DND-41 (cell line): ENCODE results near the gene SH2D6.

ENCODE experiments used
- ATAC-seq: fragments of 200-7000 bp; cut with Tn5 transposase; 3 replicates; pipeline ENCODE4 v1.9.1; 2021; ENCODE audit warnings: low read depth; ENCODE audit not compliant: insufficient read depth
- DNase-seq: peaks from one replicate; pipeline ENCODE4 v3.0.0-alpha.2; 2020
- H2AFZ ChIP-seq: 2 replicates; pipeline ENCODE4 v1.6.0; 2012; ENCODE audit warnings: low read depth, low read length
- H3K27ac ChIP-seq: 2 replicates; pipeline ENCODE4 v1.5.1; 2012; ENCODE audit warnings: low read length, inconsistent platforms
- H3K27me3 ChIP-seq: fragments of 200-600 bp; sonication (generic); 2 replicates; pipeline ENCODE4 v1.6.0; 2012; ENCODE audit warnings: low read length, mild to moderate bottlenecking, inconsistent platforms; ENCODE audit not compliant: insufficient read depth, poor library complexity
- H3K36me3 ChIP-seq: 2 replicates; pipeline ENCODE4 v1.5.1; 2012; ENCODE audit warnings: low read length, inconsistent platforms; ENCODE audit not compliant: insufficient read depth
- H3K4me1 ChIP-seq: 2 replicates; pipeline ENCODE4 v1.5.1; 2012; ENCODE audit warnings: mild to moderate bottlenecking, low read length; ENCODE audit not compliant: insufficient read depth
- H3K4me2 ChIP-seq: 2 replicates; pipeline ENCODE4 v1.6.0; 2012; ENCODE audit warnings: mild to moderate bottlenecking, moderate library complexity, low read length, inconsistent platforms; ENCODE audit not compliant: insufficient read depth
- H3K4me3 ChIP-seq, 2 experiments: fragments of 200-600 bp in 1 of 2; shearing (Covaris generic) in 1 of 2; 2 replicates each; pipeline ENCODE4 v1.5.1; 2012 to 2016; ENCODE audit warnings: inconsistent platforms in 2 of 2, low read length in 2 of 2, mild to moderate bottlenecking in 2 of 2, low read depth in 1 of 2, moderate library complexity in 1 of 2
- H3K79me2 ChIP-seq: 2 replicates; pipeline ENCODE4 v1.6.0; 2012; ENCODE audit warnings: low read length, inconsistent platforms; ENCODE audit not compliant: insufficient read depth
- H3K9ac ChIP-seq: 2 replicates; pipeline ENCODE4 v1.6.0; 2012; ENCODE audit warnings: low read depth, mild to moderate bottlenecking, inconsistent platforms, low read length, moderate library complexity
- H3K9me3 ChIP-seq: 2 replicates; pipeline ENCODE4 v1.5.1; 2012; ENCODE audit warnings: low read length, moderate library complexity, mild to moderate bottlenecking, inconsistent platforms; ENCODE audit not compliant: insufficient read depth, severe bottlenecking
- H4K20me1 ChIP-seq: 2 replicates; pipeline ENCODE4 v1.6.0; 2012; ENCODE audit warnings: low read length; ENCODE audit not compliant: insufficient read depth
- EZH2 ChIP-seq: IDR thresholded peaks from 3 replicates; pipeline ENCODE4 v1.6.1; 2012; ENCODE audit warnings: borderline replicate concordance, low read depth, mild to moderate bottlenecking, moderate library complexity, low read length, inconsistent platforms; ENCODE audit not compliant: severe bottlenecking
- TF ChIP-seq, protein P1 (sequence below): IDR thresholded peaks from 2 replicates; pipeline ENCODE4 v1.5.1; 2012; ENCODE audit warnings: borderline replicate concordance, low read length, moderate library complexity, mild to moderate bottlenecking; ENCODE audit not compliant: poor library complexity, severe bottlenecking; ENCODE audit errors: extremely low read depth

The SH2D6 gene

DNA sequence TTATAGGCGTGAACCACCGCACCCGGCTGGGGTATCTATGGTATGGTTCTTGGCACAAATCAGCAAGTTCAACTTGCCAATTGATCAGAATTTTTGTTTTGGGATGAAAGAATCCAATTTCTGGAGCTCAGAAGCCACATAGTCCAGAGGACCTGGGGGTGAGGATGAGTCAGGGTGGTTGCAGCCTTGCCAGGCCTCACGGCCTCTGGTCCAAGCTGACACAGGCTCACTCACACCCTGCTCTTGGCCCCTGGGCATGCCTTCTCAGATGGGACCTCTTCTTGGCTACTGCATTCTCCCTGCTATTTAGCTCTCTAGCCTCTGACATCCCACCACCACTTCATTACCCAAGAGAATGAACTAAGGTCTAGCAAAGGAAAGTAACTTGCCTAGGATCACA is 24.7 kb upstream of the SH2D6 start:
- Histone ChIP-seq H3K36me3 (peaks cover 87% of the 10 kb centered on the region), H3K9me3 (no peaks in the 10 kb centered on the region), H3K27ac (peak overlapping the region; percentile 61), H2AFZ (no peak overlapping the region), H3K4me3 (no peak overlapping the region), H3K79me2 (no peaks in the 10 kb centered on the region), H3K4me2 (no peak overlapping the region), H4K20me1 (no peaks in the 10 kb centered on the region), H3K27me3 (no peaks in the 10 kb centered on the region), H3K9ac (no peak overlapping the region), H3K4me1 (no peaks in the 10 kb centered on the region)
- TF ChIP-seq, protein P1, sequence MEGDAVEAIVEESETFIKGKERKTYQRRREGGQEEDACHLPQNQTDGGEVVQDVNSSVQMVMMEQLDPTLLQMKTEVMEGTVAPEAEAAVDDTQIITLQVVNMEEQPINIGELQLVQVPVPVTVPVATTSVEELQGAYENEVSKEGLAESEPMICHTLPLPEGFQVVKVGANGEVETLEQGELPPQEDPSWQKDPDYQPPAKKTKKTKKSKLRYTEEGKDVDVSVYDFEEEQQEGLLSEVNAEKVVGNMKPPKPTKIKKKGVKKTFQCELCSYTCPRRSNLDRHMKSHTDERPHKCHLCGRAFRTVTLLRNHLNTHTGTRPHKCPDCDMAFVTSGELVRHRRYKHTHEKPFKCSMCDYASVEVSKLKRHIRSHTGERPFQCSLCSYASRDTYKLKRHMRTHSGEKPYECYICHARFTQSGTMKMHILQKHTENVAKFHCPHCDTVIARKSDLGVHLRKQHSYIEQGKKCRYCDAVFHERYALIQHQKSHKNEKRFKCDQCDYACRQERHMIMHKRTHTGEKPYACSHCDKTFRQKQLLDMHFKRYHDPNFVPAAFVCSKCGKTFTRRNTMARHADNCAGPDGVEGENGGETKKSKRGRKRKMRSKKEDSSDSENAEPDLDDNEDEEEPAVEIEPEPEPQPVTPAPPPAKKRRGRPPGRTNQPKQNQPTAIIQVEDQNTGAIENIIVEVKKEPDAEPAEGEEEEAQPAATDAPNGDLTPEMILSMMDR = no peak
- no peak for TF ChIP-seq EZH2
- ATAC-seq = no peak
- DNase-seq = no peak

DNA sequence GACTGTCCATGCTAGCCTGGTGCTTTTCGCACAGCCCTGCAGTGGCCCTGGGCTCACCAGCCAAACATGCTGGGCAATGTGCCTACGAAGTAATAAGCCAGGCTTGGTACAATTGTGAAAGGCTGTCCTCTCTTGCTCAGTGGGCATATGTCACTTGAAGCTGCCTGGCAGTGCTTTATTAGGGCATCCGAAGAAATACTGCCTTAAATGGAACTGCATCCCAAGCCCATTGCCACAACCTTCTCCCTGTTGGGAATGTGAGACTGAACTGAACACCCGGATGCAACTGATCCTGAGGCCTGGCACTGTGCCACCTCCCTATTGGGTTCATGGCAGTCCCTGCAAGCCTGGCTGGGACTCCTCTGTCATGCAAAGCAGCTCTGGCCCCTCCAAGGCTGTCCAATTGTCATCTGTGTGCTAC is 24.2 kb upstream of the SH2D6 start:
- Histone ChIP-seq H2AFZ (no peak overlapping the region), H3K79me2 (no peaks in the 10 kb centered on the region), H3K9me3 (no peaks in the 10 kb centered on the region), H3K36me3 (peaks cover 87% of the 10 kb centered on the region), H3K27ac (peak overlapping the region; percentile 61), H3K4me1 (no peaks in the 10 kb centered on the region), H3K27me3 (no peaks in the 10 kb centered on the region), H3K4me3 (no peak overlapping the region), H4K20me1 (no peaks in the 10 kb centered on the region), H3K4me2 (no peak overlapping the region), H3K9ac (no peak overlapping the region)
- no peak for ATAC-seq
- no peak for DNase-seq
- TF ChIP-seq EZH2 = no peak
- TF ChIP-seq, protein P1 = no peak

DNA sequence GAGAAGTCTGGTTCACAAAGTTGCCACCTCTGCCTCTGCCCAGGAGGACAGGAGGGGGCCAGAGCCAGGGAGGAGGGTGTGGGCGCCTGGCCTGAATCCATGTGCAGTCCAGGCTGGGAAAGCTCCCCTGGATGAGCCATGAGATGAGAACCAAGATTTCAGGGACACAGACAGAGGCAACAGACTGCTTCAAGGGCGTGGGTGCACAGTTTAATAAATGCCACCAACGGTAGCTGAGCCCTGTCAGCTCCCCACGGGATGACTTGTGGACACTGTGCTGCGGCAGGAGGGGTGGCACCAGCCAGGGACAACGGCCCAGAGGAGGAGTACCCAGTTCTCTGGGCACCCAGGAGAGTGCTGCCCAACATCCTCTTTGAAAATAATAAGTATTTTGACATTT is 23.5 kb upstream of the SH2D6 start:
- no peaks in the 10 kb centered on the region for H4K20me1 ChIP-seq
- no peak for ATAC-seq
- H3K9me3 ChIP-seq = no peaks in the 10 kb centered on the region
- H3K27ac ChIP-seq = peak overlapping the region; percentile 46; the same call in 1 of the 2 replicates
- no peak for DNase-seq
- no peak overlapping the region for H3K4me3 ChIP-seq
- H3K27me3 ChIP-seq = no peaks in the 10 kb centered on the region
- TF ChIP-seq EZH2 = no peak
- TF ChIP-seq, protein P1 = no peak
- no peak overlapping the region for H3K4me2 ChIP-seq
- H3K36me3 ChIP-seq = peaks cover 85% of the 10 kb centered on the region
- no peaks in the 10 kb centered on the region for H3K79me2 ChIP-seq
- no peaks in the 10 kb centered on the region for H3K4me1 ChIP-seq
- H3K9ac ChIP-seq = no peak overlapping the region
- no peak overlapping the region for H2AFZ ChIP-seq

DNA sequence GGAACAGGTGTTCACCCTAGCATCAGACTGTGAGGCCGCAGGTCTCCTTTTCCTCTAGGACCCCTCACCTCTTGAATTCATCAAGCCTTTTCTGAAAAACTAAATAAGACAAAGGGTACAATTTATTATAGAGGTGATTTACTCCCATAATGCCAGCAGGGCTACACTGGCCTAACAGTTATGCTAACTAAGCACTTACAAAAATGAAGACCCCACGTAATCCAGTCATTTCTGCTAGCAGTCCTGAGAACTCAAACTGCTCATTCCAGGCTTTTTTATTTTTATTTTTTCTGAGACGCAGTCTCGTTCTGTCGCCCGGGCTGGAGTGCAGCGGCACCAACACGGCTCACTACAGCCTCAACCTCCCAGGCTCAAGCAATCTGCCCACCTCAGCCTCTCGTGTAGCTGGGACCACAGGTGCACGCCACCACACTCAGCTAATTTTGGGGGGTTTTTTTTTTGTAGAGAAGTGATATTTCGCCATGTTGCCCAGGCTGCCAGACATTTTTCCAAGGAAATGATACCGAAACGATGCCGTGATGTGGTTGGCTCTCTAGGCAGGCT is 22.5 kb upstream of the SH2D6 start:
- Histone ChIP-seq H3K9me3 (no peaks in the 10 kb centered on the region), H3K4me2 (no peak overlapping the region), H3K79me2 (peaks cover 4% of the 10 kb centered on the region; the same call in 1 of the 2 replicates), H2AFZ (no peak overlapping the region), H4K20me1 (no peaks in the 10 kb centered on the region), H3K36me3 (peaks cover 86% of the 10 kb centered on the region), H3K9ac (no peak overlapping the region; the same call in 1 of the 2 replicates), H3K4me1 (no peaks in the 10 kb centered on the region), H3K27me3 (no peaks in the 10 kb centered on the region), H3K27ac (0 out of 2 replicates have a peak overlapping the region, but pooled peaks have one; percentile 11), H3K4me3 (no peak overlapping the region)
- no peak for TF ChIP-seq EZH2
- TF ChIP-seq, protein P1 = no peak
- DNase-seq (no peak), ATAC-seq (no peak)
